Left lobe of liver (tissue), 2 donors: ENCODE measurements around the gene MAEL. TPM values are rescaled to one million over a fixed set of nuclear protein-coding genes. Genes with fewer than 3 reads are reported as not detected.
A peak's percentile ranks its signal among the peaks of the same experiment; 100 is the strongest.

ENCODE experiments used
- ATAC-seq: fragments of 200-7000 bp; cut with Tn5 transposase; one replicate; pipeline ENCODE4 v1.9.1; 2020; ENCODE audit warnings: mild to moderate bottlenecking, moderate library complexity
- DNase-seq: peaks from one replicate; pipeline ENCODE4 v3.0.0-alpha.2; 2020; ENCODE audit warnings: low spot score
- total RNA-seq: library from RNA; stranded (reverse); gene quantifications from one replicate; pipeline ENCODE4 v1.2.1, GENCODE V29; 2021
- donor health status: DM: no; HTN: no; CAD: no; lungs with moderate emphysema.
- donor health status: DM: no; HTN: yes; CAD: no.

The MAEL gene
- total RNA-seq, result 0.86 TPM

- ATAC-seq (no peak), DNase-seq (no peak)
Observed at GRCh38 chr1:166988974-166989515, at the start of gene MAEL. Gene MAEL, plus strand, starts transcription at chr1:166989280. Its CDS starts 73 bp downstream, at chr1:166989353.

DNA sequence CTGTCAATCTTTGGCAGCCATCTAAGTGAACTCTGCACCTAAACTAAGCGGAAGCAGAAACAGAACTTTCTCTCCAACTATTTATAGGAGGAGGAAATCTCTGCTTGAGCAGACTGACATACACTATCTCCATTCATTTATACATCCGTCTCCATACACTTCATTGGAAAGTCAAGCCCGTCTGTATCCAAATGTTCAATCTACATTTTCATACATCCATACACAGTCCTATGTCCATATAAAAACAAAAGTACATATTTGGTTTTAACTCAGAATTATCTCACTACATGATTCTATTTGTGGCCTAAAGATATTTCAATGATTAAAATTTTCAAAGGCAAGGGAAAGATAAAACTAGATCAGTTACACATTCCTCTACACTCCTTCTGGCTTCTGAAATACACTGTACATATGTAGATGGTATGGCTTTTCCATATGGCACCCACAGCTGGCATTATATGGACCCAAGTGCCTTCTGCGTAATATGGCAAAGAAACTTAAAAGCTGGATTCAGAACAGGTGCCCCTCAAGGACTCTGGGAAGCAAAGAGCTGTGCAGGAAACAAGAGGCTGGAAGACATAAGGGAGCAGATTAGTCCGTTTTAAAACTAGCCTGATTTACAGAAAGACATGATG is 49.2 kb upstream of the MAEL start:
- DNase-seq, result no peak
- peak; percentile 62 for ATAC-seq

GRCh38 chr1:166944186-166944967 is 44.7 kb upstream of the MAEL start:
- ATAC-seq, result no peak
- DNase-seq, result no peak

DNA sequence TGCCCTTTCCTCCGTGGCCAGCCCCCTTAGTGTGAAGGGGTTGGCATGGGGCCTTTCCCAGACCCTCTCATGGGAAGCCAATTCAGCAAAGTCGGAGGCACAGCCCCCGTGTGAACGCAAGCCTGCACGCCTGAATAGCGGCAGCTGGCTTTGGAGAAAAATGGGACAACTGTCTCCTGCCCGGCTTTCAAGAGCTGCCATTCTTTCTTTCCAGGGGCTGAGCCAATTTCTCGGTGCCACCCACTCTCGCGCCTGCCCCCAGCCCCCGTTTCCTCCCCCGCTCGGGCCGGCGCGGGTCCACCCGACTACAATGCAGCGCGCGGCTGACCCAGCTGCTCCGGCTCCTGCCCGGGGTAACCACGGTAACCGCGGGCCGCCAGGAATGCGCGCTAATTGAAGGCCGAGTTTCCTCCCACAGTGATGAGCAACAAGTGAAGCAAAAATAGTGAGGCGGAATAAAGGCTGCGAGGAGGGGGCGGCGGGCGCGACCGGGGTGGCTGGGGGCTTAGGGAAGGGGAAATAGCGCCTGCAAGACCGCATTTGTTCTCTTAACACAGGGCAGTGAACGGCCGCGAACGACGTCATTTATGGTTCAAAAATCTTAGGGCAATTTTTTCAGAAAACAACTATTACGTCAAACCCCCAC is 41.6 kb upstream of the MAEL start:
- no peak for DNase-seq

DNA sequence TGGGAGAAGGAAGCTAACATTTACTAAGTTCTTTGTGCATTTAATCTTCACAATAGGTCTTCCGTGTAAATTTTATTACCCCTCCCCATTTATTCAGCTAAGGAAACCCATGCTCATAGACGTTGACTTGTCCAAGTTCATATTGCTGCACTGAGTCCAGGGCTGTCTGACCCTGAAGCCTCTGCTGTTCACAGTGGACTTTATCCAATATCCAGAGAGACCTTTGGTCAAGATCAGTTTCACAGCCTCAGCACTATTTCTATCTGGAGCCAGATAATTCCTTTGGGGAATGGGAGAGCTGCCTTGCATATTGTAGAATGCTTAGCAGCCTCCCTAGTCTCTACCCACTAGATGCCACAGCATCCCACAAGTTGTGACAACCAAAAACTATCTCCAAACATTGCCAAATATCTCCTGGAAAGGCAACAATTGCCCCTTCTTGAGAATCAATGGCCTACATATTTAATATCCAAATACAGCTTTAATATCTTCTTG is 40.2 kb upstream of the MAEL start:
- DNase-seq (no peak), ATAC-seq (peak; percentile 80)

More for the DNA sequence above, 41.6 kb upstream of the MAEL start:
- ATAC-seq, result peak; percentile 14

GRCh38 chr1:166950156-166950555 is 38.9 kb upstream of the MAEL start:
- no peak for ATAC-seq
- DNase-seq, result no peak

DNA sequence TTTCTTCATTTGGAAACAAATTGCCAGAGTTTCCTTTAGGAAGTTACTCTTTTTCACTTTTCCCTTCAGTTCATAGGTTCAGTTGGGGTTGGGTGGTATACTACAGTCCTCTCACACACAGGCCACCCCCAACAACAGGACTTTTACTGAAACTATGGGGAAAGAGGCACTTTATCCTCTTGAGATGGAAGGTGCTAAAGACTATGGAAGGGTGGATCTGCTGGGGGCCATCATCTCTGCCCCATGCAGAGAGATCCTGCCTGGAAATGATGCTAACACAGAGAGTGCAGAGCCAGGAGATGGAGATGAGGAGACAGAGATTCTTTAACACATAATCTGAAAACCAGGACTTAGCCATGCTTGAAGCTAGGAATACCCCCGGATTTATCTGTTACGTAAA is 38.0 kb upstream of the MAEL start:
- DNase-seq, result no peak
- ATAC-seq, result no peak

DNA sequence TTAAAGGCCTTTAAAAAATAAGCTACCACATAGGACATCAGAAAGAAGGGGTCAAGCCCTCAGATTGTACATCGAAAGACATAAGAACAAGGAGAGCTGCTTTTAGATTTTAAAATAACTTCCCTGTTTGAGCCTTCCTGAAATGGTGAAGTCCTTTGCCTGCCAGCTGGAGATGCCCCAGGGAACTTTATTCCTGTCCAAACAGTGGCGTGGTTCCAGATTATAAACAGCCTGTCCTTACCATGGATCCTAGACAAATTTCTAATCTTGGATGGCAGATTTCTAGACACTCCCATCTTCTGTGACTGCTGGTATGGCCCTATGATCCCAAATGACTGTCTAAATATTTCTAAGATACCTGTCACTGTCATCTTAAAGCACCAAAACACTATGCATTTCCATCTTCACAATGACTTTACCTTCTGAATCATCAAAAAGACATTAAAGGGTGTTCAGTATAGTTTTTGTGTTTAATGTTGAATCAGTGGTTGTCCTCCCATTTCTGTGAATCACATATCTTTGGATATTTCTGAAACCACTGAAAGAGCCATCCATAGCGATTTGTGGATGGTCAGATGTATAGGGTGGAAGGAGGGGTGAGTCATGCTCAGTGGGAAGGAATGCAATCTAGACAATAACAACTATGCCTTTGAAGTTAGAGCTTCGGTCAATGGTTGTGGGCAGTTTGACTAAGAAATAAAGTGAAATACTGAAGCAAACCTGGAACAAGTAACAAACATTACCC is 36.9 kb upstream of the MAEL start:
- peak; percentile 81 for ATAC-seq
- DNase-seq, result peak; percentile 49

- DNase-seq (no peak), ATAC-seq (no peak)
Observed at GRCh38 chr1:166953491-166953890, 35.6 kb upstream of the MAEL start.

- ATAC-seq, result no peak
- no peak for DNase-seq
Observed at GRCh38 chr1:166956057-166956850, 32.8 kb upstream of the MAEL start.

DNA sequence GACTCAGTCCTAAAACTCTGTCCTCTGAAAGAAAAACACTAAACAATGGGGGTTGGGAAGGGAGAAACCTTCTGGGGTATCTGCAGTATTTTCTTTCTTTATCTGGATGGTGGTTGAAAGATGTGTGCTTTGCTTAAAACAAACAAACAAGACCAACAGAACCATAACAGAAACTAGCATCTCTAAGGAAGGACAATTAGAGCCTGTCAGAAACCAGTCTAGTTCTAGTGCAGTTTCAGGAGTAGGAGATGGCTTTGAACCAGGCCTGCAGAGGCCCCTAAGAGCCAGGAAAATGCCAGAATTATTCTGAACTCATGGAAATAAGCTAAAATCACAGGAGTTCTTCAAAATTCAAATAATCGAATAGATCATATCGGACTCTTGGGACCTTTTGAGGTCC is 32.2 kb upstream of the MAEL start:
- DNase-seq, result no peak
- ATAC-seq, result no peak

GRCh38 chr1:166960858-166961474 is 28.1 kb upstream of the MAEL start:
- DNase-seq (no peak), ATAC-seq (no peak)

- no peak for ATAC-seq
- no peak for DNase-seq
Observed at GRCh38 chr1:166969074-166969677, 19.9 kb upstream of the MAEL start.

DNA sequence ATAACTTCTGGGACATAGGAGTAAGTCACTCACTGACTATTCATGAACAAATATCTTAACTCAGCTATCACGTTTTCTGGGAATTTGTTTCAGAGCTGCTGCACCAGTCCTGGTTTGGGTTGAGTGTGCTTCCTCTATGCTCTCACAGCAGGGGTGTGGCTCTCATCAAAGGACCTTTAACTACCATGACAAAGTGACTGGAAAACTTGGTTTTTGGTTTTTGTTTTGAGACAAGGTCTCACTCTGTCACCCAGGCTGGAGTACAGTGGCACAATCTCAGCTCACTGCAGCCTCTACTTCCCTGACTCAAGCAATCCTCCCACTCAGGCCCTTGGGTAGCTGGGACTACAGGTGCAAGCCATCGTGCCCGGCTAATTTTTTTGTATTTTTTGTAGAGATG is 17.8 kb upstream of the MAEL start:
- ATAC-seq (no peak), DNase-seq (no peak)

DNA sequence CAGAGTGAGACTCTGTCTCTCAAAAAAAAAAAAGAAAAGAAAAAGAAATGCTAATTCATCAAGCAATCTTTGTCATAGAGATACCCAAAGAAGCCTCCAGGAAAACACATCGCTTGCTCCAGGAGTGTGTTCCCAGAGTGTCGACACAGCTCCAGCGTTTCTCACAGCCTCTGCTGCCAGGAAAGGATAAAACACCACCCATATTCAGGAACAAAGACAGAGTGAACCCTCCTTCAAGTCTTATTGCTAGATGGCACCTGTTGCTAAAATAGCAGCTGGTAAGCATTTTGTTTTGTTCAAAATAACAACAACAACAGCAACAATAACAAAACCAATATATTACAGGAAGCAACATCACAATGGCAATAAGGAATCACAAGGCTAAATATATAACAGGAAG is 16.9 kb upstream of the MAEL start:
- no peak for DNase-seq
- ATAC-seq, result no peak

DNA sequence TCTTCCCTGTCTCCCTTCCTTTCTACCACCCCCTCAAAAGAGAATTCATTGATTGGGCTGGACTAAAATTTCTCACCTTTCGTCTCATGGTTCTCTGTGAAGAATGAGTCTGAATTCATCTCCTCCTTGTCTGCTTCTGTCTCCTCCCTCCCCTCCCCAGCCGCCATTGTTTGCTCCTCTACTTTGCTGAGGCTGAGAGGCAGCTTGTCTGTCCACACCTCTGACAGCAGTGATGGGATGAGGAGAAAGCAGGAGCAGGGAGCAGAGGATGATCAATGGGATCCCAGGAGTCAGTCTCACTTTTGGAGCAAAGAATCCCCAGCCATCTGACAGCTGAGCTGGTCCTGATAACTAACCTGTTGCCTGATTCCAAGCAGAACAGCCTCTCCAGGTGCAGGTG is 16.3 kb upstream of the MAEL start:
- ATAC-seq (no peak), DNase-seq (no peak)

GRCh38 chr1:166974647-166975345 is 14.3 kb upstream of the MAEL start:
- DNase-seq (no peak), ATAC-seq (no peak)

- DNase-seq (peak; percentile 83), ATAC-seq (peak; percentile 96)
Observed at GRCh38 chr1:166975361-166976129, 13.5 kb upstream of the MAEL start, which contains the start of gene ILDR2. Gene ILDR2, minus strand, starts transcription at chr1:166975540. Its CDS starts 272 bp downstream, at chr1:166975268.
